Fibroblast of pulmonary artery (primary cell): ENCODE data around the gene NPR1.

Experiments
- DNase-seq: peaks from one replicate; pipeline ENCODE4 v3.0.0-alpha.2; 2010; ENCODE audit warnings: low read depth
- H3K4me3 ChIP-seq: replicated peaks from 2 replicates; pipeline ENCODE4 v1.5.1; 2011; ENCODE audit warnings: low read depth, mild to moderate bottlenecking, control low read depth, low read length, moderate library complexity
- TF ChIP-seq, protein P1 (sequence below): IDR thresholded peaks from 2 replicates; pipeline ENCODE4 v1.5.1; 2011; ENCODE audit warnings: mild to moderate bottlenecking, control low read depth, low read length, inconsistent platforms; ENCODE audit errors: missing control alignments

The NPR1 gene

DNA sequence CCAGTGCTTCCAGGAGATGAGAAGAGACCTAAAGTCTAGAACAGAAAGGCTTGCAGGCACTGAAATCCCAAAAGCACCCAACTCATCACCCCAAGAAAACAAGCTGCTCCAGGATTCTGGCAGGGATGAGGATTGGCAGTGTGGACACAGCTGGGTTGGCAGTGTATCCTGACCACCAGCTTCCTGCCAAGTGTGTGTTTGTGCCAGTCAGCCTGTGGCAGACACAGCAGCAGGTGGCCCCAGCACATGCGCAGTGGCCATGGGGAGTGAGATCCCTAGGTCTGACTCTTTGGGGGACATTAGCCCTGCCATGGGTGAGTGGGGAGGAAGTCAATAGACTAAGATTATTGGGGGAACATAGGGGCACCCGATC lies 28.6 kb upstream of the NPR1 start:
- DNase-seq = no peak
- TF ChIP-seq, protein P1, sequence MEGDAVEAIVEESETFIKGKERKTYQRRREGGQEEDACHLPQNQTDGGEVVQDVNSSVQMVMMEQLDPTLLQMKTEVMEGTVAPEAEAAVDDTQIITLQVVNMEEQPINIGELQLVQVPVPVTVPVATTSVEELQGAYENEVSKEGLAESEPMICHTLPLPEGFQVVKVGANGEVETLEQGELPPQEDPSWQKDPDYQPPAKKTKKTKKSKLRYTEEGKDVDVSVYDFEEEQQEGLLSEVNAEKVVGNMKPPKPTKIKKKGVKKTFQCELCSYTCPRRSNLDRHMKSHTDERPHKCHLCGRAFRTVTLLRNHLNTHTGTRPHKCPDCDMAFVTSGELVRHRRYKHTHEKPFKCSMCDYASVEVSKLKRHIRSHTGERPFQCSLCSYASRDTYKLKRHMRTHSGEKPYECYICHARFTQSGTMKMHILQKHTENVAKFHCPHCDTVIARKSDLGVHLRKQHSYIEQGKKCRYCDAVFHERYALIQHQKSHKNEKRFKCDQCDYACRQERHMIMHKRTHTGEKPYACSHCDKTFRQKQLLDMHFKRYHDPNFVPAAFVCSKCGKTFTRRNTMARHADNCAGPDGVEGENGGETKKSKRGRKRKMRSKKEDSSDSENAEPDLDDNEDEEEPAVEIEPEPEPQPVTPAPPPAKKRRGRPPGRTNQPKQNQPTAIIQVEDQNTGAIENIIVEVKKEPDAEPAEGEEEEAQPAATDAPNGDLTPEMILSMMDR = no peak
- no peak overlapping the region for H3K4me3 ChIP-seq

DNA sequence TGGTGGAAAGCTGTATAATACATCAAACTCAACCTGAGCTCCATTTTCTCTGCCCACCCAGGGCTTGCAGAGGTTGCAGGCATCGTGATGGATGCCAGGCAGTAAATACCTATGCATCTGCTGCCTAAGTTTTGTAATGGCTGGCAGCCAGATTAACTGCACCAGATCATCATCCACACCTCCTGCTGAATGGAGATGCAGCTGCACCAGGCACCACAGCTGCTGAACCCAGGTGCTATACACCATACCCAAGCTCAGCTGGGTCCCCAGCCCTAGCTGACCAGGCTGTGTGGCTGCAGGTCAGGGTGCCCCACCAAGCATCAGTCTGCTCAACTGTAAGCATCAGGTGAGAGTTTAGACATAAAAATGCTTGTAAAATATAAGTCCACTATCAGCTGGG lies 26.7 kb upstream of the NPR1 start:
- TF ChIP-seq, protein P1 = no peak
- H3K4me3 ChIP-seq = no peak overlapping the region
- DNase-seq = no peak

DNA sequence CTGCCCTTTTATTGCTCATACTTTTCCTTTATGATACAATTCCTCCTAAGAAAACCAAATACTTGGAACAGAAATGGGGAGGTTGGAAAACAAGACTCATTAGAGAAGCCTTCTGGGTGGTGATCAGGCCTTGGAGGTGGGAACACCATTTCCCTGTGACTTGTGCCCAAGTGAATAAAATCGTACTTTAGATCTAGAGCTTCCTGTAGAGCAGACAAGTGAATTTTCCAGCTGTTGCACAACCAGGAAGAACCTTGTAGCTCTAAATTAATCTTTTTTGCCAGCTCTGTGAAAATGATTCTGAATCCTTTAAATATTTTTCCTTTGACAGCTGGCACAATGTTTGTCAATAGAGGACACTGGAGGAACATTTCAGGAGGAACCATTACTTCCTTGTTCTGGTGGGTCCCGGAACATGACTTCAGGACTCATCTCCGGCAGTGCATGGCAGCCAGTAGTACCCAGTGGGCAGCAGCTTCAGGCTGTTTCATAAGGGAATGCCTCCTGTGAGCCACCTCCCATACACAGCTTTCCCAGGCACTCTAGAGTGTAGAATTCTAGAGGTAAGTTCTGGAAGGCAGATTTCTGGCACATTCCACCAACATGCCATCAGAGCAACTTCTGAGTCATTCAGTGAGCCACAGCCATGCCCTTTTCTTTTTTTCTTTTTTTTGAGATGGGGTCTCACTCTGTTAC lies 25.5 kb upstream of the NPR1 start:
- DNase-seq = peak; percentile 53
- TF ChIP-seq, protein P1 = no peak
- H3K4me3 ChIP-seq = no peak overlapping the region

DNA sequence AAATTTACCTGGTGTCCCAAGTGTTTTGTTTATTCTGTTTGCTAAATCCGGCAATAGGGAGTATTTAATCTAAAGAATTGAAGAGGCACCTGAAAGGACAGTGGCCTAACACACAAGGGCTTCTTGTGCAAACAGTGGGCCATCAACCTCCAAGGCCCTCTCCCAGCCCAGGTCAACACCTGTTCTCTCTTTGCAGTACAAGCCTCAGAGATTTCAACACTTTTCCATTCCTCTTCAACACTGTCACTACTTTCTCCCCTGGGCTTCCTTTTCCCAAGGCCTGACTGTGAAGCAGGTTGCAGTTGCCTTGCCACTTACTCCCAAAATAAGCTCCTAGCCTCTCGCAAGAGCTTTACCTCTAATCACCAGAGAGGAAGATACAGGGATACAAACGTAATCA lies 23.2 kb upstream of the NPR1 start:
- TF ChIP-seq, protein P1 = no peak
- H3K4me3 ChIP-seq = no peak overlapping the region
- no peak for DNase-seq

DNA sequence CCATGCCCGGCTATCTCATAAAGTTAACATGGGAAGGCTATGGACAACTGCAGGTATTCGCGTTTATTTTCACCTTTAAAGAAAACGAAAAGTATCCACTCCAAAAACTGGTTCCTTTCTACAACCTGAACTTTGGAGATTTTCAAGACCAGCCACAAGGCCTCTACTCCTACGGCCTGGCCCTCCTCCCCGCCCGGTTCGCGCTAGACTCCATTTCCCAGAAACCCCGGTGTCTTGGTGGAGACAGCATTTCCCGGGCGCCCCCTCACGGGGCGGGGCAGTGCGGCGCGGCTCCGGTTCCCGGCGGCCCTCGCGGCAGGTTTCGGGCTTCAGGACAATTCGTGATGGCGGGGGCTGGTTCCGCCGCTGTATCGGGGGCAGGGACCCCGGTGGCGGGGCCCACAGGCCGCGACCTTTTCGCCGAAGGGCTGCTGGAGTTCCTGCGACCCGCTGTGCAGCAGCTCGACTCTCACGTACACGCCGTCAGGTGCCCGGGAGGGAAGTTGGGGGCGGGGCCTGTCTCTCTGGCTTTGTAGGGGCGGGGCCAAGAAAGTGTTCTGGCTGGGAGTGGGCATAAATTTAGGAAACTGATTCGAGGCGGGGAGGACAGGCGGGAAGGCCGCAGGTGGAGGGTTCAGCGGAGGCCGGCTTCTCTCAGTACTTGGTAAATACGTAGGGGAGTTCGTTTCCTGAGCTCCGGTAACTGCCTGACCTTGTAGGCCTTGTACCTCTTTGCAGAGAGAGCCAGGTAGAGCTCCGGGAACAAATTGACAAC lies 19.9 kb upstream of the NPR1 start, which contains the start of gene SNAPIN:
Gene SNAPIN, plus strand, starts transcription at position 304 of the 775 bp plus-strand sequence. Its CDS starts 41 bp downstream, at position 345.
- H3K4me3 ChIP-seq = peak within 1 kb of the TSS; percentile 93
- DNase-seq = peak; percentile 86
- TF ChIP-seq, protein P1 = no peak

DNA sequence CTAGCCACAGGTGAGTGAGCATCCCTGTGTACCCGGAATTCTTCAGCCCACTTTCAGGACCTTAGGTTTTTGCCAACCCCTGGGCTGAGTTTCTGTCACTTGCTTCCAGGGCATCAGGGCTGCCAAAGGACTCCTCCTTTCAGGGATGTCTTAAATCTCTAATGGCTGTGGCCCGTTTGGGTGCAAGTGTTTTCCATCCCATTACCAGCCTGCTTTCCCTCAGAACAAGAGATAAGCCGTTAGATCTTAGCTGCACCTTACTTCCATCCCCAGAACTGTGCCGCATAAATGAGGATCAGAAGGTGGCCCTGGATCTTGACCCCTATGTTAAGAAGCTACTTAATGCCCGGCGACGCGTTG lies 19.3 kb upstream of the NPR1 start:
- no peak for DNase-seq
- TF ChIP-seq, protein P1 = no peak
- H3K4me3 ChIP-seq = peak overlapping the region; percentile 93
